Colon (tissue), 2 donors: ENCODE results near the gene MRPL20.
"Not testable (repeated sequence)": the region's sequence is repeated elsewhere in the genome, so short reads cannot be mapped to it uniquely, and the experiment has no call there.

Experiments
- FAIRE-seq: peaks from 2 replicates; lab custom pipeline; 2012; peaks lifted over from hg19 to GRCh38; lab: Jason Lieb, UNC
- donor health status: control.
- donor health status: control.

Gene MRPL20

DNA sequence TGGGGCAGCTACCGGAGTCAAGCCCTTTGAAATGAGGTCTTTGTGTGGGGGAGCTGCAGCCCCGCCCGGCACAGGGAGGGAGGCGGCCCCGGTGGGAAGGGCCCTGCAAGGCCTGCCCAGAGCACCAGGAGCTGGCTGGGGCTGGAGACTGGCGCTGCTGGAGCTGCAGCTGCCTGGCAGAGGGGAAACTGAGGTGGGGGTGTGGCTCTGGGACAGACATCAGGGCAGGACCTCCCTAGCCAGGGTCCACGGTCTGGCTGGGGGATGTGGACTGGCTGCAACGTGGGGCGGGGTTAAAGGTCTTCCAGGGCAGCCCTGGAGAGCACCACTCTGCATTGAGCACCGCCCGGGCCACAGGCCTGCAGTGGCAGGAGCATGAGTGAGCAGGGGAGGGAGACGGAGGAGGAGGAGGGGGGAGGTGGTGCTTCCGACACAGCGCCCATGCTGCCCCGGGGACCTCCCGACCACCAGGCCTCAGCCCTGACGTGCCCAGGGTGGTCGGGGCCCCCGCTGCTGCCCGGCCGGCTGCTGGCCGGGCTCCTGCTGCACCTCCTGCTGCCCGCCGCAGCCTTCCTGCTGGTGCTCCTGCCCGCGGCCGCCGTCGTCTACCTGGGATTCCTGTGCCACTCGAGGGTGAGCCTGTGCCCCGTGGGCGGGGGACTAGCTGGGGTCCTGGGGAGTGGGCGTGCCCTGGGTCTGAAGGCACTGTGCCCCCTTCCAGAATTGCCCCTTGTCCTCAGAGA, 18.8 kb upstream of the MRPL20 start:
- no peak for FAIRE-seq

DNA sequence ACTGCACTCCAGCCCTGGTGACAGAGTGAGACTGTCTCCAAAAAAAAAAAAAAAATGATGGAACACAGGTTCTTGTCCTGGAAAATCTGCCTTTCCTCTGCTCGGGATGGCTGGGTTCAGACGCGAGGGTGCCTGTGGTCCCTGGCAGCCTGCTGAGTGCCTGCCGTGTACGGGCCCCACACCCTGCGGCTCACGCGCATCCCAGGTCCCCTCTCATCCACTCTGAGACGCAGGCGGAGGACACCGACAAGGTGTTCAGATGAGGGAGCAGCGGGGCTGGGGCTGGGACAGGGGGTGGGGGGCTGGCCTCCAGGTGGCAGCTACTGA, 18.3 kb upstream of the MRPL20 start:
- no peak for FAIRE-seq

DNA sequence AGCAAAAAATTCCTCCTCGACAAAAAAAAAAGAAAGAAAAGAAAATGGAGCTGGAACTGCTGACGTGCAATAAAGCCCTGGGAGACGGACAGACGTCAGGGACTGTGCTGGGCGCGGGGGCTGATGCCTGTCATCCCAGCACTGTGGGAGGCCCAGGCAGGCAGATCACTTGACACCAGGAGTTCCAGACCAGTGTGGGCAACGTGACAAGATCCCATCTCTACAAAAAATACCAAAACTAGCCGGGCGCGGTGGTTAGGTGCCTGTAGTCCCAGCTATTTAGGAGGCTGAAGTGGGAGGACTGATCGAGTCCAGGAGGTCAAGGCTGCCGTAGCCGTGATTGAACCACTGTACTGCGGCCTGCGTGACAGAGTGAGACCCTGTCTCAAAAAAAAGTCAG, 17.6 kb upstream of the MRPL20 start:
- FAIRE-seq: no peak

DNA sequence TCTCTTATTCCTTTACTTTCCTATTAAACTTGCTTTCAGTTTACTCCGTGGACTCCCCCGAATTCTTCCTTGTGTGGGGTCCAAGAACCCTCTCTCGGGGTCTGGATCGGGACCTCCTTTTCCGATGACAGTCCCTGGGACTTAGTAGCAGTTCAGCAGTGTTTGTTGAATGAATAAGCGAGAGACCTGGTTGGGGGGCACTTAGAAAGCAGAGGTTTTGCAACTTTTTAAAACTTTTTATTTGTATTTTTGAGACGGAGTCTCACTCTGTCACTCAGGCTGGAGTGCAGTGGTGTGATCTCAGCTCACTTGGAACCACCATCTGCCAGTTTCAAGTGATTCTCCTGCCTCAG, 16.1 kb upstream of the MRPL20 start:
- FAIRE-seq: no peak

DNA sequence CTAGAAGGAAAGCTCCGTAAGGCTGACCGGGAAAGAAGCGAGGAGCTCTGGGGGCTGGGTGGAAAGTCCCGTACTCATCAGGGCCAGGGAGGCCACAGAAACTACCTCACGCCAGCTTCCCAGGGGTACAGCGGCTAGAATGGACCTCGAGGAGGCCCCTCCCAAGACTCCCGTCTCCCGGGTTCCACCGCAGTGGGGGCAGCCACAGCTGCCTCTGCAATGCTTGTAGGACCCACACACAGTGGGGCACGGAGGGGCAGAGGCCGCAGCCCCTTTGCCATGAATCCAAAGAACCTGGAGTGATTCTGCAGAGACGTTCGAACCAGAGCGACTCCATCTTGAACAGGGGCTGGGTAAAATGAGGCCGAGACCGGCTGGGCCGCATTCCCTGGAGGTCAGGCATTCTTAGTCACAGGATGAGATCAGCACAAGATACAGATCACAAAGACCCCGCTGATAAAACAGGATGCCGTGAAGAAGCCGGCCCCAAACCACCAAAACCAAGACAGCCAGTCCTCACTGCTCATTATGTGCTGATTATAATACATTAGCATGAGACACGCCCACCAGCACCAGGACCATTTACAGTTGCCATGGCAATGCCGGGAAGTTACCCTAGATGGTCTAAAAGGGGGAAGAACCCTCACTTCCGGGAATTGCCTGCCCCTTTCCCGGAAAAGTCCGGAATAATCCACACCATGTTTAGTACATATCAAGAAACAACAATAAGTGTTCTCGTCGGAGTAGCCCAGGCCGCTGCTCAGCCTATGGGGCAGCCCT, 15.6 kb upstream of the MRPL20 start:
- no peak for FAIRE-seq

DNA sequence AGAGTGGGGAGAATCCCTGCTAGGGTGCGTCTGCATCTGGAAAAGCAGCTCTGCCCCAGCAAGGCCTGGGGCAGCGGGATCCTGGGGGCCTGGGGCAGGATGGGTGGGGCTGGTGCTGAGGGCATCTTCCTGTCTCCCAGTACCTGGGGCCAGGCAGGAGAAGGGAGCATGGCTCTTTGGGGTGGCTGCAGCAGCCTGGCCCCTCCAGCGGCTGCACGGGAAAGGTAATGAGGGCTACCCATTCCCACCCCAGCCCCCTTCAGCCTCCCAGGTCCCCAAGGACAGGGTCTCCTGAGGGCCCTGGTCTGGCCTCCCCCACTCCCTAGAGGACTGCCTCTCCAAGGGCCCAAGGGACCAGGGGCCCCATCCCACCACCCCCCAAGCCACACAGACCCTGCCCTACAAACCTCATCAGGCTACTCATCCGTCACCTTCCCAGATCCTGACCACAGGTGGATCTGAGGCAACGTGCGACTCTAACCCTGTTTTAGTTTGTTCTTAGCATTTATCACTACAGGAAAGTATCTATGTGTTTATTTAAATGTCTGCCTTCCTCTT, 14.9 kb upstream of the MRPL20 start:
- FAIRE-seq: no peak

DNA sequence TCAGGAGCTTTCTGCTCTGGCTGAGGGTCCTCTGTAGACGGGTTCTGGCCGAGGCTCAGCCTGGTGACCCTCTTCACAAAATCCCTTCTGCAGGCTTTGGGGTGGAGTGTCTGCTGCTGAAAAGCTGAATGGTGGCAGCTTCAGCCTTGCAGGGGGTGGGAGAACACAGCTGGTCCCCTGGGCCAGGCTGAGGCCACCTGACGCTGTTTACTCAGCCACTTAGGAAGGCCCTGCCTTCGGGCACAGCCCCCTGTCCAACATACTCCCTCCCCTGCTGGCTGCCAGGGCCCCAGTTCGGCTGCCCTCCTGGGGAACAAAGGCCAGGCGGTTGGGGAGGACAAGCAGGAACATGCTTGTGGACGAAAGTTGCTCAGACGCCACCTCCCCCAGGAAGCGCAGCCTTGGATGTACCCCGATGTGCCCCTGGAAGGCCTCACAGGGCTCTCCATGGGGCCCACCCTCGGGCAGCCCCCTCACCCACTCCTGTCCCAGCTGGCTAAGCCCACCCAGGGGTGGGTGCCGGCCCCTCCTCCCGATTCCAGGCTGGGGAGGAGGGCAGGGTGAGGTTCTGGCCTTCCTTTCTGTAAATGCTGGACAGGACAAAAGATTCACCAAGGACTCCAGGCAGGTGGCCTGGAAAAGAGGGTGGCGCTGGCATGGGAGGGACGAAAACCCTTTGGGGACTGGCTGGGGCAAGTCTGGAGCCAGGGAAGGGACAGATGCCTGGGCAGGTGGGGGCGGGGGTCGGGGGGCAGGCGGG, 14.2 kb upstream of the MRPL20 start, which contains the start of gene ANKRD65:
Gene ANKRD65 (minus strand): TSS at position 130 of the 760 bp plus-strand sequence. CDS start 271 bp downstream, outside the sequence.
- FAIRE-seq: no peak

DNA sequence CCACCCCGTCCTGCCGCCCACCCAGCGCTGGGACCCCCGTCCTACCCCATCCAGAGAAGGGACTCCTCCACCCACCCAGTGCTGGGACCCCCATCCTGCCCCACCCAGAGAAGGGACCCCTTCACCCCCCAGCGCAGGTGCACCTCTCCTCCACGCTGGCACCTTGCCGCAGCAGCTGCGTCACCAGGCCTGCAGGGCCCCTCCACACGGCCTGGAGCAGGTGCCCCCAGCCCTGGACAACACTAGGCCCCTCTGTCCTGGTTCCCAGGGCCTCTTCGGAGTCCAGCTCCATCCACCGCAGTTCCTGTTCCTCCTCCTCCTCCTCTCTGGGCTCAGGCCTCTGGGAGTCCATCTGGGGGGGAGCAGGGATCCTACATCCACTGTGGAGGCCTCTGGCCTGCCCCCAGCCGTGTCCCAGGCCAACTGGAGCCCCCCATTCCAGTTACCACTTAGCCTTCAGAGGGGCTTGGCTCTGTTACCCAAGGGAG, 13.6 kb upstream of the MRPL20 start:
- no peak for FAIRE-seq

DNA sequence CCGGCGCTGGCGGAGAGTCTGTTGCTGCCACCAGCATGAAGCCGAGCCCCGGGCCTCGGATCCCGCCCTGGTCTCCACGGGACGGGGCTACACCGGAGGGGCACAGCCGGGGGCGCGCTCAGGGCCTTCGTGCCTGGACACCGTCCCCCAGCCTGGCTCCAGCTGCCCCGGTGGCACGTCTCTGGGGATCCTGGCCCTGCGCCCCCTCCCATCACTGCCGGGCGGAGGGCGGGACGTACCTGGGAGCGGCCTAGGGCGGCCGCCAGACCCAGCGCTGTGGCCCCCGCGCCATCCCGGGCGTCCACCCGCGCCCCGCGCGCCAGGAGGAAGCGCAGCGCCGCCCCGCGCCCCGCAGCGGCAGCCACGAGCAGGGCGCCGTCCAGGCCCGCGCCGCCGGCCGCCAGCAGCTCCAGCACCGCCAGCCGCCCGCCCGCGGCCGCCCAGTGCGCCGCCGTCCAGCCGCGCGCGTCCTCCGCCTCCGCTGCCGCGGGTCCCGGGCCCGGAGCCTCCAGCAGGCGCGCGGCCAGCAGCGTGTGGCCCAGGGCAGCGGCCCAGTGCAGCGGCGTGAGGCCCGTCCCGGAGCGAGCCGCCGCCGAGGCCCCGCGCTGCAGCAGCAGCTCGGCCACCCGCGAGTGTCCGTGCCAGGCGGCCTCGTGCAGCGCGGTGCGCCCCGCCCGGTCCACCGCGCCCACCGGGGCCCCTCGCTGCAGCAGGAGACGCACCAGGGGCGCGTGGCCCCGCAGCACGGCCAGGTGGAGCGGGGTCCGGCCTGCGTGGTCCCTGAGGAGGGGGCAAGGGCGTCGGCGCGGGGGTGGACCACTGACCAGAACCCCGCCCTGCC, 12.9 kb upstream of the MRPL20 start:
- no peak for FAIRE-seq

DNA sequence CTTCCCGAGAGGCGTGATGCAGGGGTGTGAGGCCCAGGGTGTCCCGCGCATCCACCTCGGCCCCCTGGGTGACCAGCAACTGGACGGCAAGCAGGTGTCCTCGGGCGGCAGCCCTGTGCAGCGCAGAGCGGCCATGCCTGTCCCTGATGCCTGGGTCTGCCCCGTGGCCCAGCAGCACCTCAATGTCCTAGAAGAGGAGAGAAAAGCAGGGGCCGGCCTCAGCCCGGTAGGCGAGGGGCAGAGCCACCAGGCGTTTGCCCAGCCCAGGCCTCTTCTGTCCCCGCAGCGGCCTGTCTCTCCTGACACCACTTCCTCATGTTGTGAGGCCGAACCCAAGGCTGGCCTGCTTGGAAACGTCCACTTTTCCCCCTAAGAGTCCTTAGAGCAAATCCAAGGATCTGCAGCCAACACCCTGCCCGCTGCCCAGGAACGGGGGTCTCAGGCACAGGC, 12.3 kb upstream of the MRPL20 start:
- no peak for FAIRE-seq

DNA sequence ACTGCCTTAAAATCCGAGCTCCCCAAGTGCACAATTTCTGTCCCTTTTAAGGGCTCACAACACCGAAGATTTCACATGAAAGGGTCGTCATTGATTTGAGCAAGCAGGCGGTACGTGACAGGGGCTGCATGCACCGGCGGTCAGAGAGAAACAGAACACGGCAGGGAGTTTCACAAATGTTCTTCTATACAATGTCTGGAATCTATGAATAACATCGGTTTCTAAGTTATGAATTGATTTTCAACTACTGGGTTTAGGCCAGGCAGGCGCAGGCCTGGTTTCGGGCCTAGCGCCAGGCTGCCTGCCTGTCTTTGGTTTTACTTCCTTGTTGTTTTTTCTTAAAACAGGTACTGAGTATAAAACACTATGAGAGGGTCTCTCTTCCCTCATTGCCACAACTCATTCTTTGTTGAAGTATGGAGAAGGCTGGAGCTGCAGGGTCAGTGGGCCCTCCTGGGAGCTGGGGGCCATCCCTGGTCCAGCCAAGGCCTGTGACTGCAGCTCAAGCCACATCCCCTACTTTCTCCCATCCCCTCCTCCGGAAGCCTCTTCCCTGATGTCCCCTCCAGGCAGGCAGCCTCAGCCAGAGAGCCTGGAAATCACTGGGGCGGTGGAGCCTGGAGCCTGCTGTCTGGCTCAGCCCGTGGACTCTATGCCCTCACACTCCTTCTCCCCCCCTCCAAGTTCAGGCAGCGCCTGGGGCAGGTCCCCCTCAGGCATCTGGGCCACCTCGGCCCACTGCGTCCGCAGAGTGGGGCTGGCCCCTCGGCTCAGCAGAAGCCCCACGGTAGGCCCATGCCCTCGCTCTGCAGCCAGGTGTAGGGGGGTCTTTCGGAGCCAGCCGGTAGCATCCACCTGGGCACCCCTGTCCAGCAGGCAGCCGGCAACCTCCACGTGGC, 11.6 kb upstream of the MRPL20 start:
- FAIRE-seq: no peak

DNA sequence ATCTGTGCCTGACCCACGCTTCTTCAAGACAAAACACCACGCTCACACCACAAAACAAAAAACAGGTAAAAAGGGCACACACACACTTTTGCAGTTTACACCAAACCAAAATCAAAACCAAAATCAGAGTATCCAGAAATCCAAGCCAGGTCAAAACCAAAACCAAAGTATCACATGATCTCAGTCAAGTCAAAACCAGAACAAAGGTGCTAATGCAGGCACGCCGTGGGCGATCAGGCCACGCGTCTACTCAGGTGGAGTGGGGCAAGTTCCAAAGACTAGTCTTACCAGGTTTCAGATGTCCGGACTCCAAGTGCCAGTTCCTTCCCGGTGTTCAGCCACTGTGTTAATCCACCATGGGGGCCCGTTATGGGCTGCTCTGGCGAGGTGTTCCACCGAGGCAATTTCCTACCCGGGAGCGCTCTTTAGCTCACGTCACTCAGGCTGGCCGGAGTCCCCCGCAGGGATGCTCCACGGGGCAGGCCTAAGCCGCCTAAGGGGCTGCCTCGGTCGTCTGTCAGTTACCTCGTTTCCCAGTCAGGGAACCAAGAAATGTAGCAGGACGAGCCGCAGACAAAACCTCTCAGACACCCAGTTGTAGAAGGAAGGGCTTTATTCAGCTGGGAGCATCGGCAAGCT, 10.9 kb upstream of the MRPL20 start:
- FAIRE-seq: not testable (repeated sequence)

DNA sequence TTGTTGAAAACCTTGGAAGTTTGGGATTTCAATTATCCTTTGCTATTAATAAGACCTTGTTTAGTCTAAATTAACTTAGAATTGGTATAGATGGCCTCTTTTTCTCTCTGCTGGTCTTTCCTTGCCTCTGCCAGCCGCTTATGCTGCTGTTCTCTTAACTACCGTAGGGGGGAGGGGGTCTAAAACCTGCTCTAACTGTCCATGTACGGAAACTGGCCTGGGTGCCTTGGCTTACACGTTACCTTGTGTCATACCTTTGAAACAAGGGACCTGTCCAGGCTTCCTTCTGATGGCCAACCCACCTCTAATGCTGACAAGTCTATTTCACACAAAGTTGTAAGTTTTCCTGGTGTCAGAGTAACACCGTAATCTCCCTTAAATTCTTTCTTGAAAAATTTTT, 10.3 kb upstream of the MRPL20 start:
- not testable (repeated sequence) for FAIRE-seq

DNA sequence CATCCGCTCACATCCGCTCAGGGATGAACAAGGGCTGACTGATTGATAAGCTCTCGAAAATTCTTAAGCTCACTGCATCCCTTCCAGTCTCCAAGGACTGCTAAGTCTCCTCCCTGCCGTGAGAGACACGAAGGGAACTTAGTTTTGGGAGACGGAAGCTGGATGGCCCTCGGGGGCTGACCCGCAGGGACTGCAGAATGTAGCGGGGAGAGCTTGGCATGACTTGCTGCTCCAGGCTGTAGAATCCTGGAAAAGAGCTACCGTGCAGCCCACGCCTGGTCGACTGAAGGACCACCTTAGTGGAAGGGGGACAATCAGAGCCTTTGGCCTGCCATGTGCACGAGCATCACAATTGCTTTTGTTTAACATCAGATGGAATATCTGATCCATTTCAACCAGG, 8.7 kb upstream of the MRPL20 start:
- no peak for FAIRE-seq

DNA sequence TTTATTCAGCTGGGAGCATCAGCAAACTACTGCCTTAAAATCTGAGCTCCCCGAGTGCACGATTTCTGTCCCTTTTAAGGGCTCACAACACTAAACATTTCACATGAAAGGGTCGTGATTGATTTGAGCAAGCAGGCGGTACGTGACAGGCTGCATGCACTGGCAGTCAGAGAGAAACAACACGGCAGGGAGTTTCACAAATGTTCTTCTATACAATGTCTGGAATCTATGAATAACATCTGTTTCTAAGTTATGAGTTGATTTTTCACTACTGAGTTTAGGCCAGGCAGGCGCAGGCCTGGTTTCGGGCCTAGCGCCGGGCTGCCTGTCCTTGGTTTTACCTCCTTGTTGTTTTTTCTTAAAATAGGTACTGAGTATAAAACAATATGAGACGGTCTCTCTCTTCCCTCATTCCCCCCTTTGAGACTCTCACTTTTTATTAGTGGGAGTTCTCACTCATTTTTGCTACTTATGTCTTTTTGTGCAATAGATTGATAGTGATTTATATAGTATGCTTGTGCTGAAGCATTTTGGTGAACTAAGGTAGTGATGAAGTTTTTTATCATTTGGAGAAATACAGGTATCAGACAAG, 5.3 kb upstream of the MRPL20 start:
- not testable (repeated sequence) for FAIRE-seq

DNA sequence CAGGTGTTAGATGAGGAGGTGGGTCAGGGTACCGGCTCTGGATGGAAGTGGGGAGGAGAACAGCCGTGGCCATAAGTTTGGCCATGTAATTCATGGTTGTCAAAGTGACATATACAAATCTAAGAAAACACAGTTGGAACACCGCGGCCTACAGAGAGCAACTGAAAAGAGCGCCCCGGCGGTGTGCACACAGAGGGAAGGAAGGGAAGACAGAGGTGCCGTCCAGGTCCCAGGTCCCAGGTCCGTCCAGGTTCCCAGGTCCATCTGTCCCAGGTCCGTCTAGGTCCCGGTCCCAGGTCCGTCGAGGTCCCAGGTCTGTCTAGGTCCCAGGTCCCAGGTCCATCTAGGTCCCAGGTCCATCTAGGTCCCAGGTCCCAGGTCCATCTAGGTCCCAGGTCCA, 4.5 kb upstream of the MRPL20 start:
- no peak for FAIRE-seq

DNA sequence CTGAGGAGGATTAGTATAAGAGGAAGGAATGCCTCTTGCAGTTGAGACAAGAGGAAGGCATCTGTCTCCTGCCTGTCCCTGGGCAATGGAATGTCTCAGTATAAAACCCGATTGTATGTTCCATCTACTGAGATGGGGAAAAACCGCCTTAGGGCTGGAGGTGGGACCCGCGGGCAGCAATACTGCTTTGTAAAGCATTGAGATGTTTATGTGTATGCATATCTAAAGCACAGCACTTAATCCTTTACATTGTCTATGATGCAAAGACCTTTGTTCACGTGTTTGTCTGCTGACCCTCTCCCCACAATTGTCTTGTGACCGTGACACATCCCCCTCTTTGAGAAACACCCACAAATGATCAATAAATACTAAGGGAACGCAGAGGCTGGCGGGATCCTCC, 3.1 kb upstream of the MRPL20 start:
- FAIRE-seq: not testable (repeated sequence)

DNA sequence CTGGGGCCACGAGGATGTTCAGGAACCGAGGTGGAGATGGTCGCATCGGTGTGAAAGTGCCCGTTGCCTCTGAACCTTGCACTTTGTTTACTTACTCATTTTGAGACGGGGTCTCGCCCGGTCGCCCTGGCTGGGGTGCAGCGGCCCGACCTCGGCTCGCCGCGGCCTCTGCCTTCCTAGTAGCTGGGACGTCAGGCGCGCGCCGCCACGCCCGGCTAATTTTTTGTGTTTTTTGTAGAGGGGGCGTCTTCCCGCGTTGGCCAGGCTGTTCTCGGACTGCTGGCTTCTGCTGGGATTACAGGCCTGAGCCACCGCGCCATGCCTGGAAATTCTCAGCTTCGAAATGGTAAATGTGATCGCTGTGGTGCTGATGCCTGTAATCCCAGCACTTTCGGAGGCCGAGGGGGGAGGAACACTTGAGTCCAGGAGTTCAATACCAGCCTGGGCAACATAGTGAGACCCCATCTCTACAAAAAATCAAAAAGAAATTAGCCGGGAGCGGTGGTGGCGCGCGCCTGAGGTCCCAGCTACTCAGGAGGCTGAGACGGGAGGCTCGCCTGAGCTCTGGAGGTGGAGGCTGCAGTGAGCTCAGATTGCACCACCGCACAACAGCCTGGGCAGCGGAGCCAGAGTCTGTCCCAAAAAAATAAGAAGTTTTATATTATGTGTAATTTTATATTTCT, 684 bp upstream of the MRPL20 start:
- FAIRE-seq: no peak
